Neural progenitor cell (in vitro differentiated cells): ENCODE results near the gene TCF7L2.

Experiments used
- EZH2 ChIP-seq: fragments of 200-600 bp; sonication (generic); IDR thresholded peaks from 2 replicates; pipeline ENCODE4 v1.6.1; 2017; ENCODE audit warnings: antibody characterized with exemption, mild to moderate bottlenecking, moderate library complexity
- TF ChIP-seq, protein P1 (sequence below): fragments of 200-600 bp; sonication (generic); IDR thresholded peaks from 2 replicates; pipeline ENCODE4 v1.5.1; 2017; ENCODE audit warnings: antibody characterized with exemption, mild to moderate bottlenecking

DNA sequence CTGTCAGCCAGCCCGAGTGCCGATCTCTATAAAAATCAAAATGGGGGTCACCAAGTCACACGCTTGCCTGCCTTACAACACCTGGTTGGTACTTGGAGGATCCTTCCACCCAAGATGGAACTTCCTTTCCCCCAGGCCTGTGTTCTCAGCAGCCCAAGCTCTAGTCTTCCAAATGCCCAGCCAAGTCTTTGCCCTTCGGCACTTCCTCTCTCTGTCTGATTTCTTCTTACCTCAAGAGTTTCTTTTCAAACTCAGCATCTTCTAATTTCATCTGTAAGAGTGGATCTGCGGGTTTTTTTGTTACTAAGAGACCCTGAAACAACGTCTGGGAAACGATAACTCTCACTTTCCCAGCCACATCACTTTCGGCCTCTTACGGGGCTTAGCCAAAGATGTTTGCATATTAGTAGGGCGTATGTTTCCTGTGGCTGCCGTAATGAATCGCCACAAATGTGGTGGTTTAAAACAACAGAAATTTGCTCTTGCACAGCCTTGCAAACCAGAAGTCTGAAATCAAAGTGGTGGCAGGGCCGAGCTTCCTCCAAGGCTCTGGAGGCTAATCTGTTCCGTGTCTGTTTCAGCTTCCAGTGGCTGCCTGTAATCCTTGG lies 219.9 kb downstream of the TCF7L2 start:
- TF ChIP-seq, protein P1, sequence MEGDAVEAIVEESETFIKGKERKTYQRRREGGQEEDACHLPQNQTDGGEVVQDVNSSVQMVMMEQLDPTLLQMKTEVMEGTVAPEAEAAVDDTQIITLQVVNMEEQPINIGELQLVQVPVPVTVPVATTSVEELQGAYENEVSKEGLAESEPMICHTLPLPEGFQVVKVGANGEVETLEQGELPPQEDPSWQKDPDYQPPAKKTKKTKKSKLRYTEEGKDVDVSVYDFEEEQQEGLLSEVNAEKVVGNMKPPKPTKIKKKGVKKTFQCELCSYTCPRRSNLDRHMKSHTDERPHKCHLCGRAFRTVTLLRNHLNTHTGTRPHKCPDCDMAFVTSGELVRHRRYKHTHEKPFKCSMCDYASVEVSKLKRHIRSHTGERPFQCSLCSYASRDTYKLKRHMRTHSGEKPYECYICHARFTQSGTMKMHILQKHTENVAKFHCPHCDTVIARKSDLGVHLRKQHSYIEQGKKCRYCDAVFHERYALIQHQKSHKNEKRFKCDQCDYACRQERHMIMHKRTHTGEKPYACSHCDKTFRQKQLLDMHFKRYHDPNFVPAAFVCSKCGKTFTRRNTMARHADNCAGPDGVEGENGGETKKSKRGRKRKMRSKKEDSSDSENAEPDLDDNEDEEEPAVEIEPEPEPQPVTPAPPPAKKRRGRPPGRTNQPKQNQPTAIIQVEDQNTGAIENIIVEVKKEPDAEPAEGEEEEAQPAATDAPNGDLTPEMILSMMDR = no peak
- TF ChIP-seq EZH2 = no peak
